ENCODE data around the gene SPOCK1. TPM values are rescaled to one million over a fixed set of nuclear protein-coding genes. Genes with fewer than 3 reads are reported as not detected.

The SPOCK1 gene
- total and polyA plus RNA-seq, 2 experiments from 2014 or later: 8.2 to 10.5 TPM

GRCh38 chr5:137054335-137054734, 444.8 kb downstream of the SPOCK1 start:
- Histone ChIP-seq H3F3A (replicated peaks; ENCODE audit: low read depth) (no peaks in the 10 kb centered on the region), H3K36me3 (ENCODE audit: insufficient read depth) (no peaks in the 10 kb centered on the region), H3K79me2 (replicated peaks; ENCODE audit: insufficient read depth) (no peaks in the 10 kb centered on the region), H3K27ac (ENCODE audit: low read depth) (no peak overlapping the region), H3K4me3 (no peak overlapping the region), H3K9me2 (ENCODE audit: insufficient read depth) (0 out of 2 replicates have a peak, but pooled peaks cover 5% of the 10 kb centered on the region), H4K20me1 (replicated peaks; ENCODE audit: insufficient read depth) (no peaks in the 10 kb centered on the region), H3K4me1 (ENCODE audit: insufficient read depth) (no peaks in the 10 kb centered on the region), H2AFZ (no peak overlapping the region), H3K27me3 (ENCODE audit: insufficient read depth) (no peaks in the 10 kb centered on the region), H3K4me2 (no peak overlapping the region)
- ATAC-seq (no peak), DNase-seq (ENCODE audit: low spot score) (no peak)
- Mint-ChIP-seq H3K4me1 (no peaks in the 10 kb centered on the region), H3K27ac (no peak overlapping the region), H3K4me3 (no peak overlapping the region), H3K36me3 (ENCODE audit: low read depth) (no peaks in the 10 kb centered on the region), H3K9me3 (no peaks in the 10 kb centered on the region), H3K27me3 (ENCODE audit: insufficient read depth, low read depth, poor library complexity) (no peaks in the 10 kb centered on the region)
- TF ChIP-seq STAT1 (IDR thresholded peaks at IDR 0.05; ENCODE audit: unreplicated experiment): no peak
- TF ChIP-seq ETS1 (IDR thresholded peaks at IDR 0.05): no peak
- TF ChIP-seq ZNF114 (CRISPR knock-in tag; IDR thresholded peaks at IDR 0.05): no peak
- no peak for TF ChIP-seq CTCF (conservative IDR thresholded peaks at IDR 0.05; ENCODE audit: low read depth in 2 of 2)
- no peak for TF ChIP-seq ZNF462 (CRISPR knock-in tag; IDR thresholded peaks at IDR 0.05)
- TF ChIP-seq EZH2phosphoT487 (IDR thresholded peaks at IDR 0.05; ENCODE audit: unreplicated experiment): no peak
- no peak for TF ChIP-seq REST (IDR thresholded peaks at IDR 0.05; ENCODE audit: unreplicated experiment)
- no peak for TF ChIP-seq JUNB (IDR thresholded peaks at IDR 0.05; ENCODE audit: unreplicated experiment)
- no peak for TF ChIP-seq ZNF331 (CRISPR knock-in tag; IDR thresholded peaks at IDR 0.05; ENCODE audit: low read depth)
- no peak for TF ChIP-seq EZH2 (IDR thresholded peaks at IDR 0.05; ENCODE audit: low read depth, unreplicated experiment)
- no peak for TF ChIP-seq POLR2AphosphoS5 (IDR thresholded peaks at IDR 0.05; ENCODE audit: low read depth)

All from GM23338 (cell line).